COLO668 (cell line): ENCODE results near the gene TMEM214.
"Not testable (repeated sequence)": the region's sequence is repeated elsewhere in the genome, so short reads cannot be mapped to it uniquely, and the experiment has no call there.

ENCODE experiments used
- DNase-seq: peaks from one replicate; lab custom pipeline; 2025; ENCODE audit not compliant: unreplicated experiment; lab: John Stamatoyannopoulos, UW

The TMEM214 gene

GRCh38 chr2:27069436-27069835 lies 36.7 kb downstream of the TMEM214 start:
- DNase-seq = no peak

DNA sequence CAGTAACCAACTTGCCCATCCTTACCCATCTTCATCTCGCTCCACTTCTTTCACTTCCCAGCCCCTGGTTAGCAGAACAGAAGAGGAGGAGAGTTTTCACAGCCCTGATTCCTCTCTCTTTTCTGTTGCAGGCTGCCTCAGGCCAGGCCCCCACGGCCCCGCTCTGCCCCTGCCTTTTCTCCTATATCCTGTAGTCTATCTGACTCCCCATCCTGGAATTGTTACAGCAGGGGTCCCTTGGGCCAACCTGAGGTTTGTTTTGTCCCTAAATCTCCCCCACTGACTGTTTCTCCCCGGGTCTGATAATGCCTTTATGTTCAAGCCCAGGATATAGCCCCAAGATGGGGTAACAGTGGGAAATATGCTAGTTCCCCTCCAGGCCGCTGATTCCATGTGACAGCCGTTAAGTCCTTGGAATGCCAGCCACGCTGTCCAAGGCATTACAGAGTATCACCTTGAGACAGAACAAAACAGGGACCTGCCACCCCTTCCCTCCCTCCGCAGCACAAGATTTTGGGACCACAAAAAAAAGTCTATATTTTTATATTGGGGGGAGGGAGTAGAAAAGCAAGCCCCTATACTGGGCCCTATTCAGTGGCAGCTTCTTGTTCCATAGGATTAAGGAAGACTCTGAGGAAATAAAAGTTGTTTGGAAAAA lies 37.3 kb downstream of the TMEM214 start:
- DNase-seq = no peak

- no peak for DNase-seq
Measured at GRCh38 chr2:27070653-27071276, 38.0 kb downstream of the TMEM214 start.

- DNase-seq = peak; percentile 96
Measured at GRCh38 chr2:27071277-27071989, 38.7 kb downstream of the TMEM214 start, which contains the start of gene OST4. TSS of gene OST4 (minus strand) at chr2:27071654.

DNA sequence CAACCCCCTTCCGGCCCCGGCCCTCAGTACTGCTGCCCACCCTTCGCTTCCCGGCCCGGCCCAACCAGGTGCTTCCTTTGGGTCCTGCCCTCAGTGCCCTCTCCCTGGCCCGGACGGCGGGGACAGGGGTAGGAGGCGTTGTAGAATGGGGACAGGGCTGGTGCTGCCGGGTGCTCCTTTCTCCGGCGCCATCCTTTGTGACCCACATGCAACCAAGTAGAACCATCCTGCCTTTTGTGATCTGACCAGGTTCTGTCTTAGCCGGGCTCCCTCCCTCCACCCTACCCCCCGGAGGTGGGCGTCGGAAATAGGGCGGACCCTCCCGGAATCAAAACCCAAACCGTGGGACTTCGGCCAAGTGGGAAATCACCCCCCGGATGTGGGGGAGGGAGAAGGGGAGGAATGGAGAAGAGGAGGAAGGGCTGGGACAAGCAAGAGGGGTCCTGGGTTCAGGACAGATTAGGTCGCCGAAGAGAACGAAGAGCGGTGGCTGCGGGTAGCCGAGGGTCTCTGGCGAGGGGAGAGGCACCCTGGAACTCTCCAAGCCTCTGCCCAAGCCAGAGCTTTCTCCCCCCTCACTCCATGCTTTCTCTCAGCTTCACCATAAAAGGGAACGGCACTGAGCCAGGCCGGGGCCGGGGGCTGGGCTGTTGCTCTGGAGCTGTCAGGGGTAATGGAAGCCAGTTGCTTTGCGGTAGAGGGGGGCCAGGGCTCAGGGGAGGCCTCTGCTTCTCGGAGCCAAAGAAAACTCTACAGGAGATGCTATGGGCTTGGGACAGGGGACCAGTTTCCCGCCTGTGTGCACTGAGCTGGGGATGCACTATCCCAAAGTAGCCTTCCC lies 39.4 kb downstream of the TMEM214 start:
- DNase-seq = no peak

GRCh38 chr2:27072920-27073319 lies 40.2 kb downstream of the TMEM214 start:
- DNase-seq = no peak

- DNase-seq = no peak
Measured at GRCh38 chr2:27073782-27074181, 41.0 kb downstream of the TMEM214 start.

DNA sequence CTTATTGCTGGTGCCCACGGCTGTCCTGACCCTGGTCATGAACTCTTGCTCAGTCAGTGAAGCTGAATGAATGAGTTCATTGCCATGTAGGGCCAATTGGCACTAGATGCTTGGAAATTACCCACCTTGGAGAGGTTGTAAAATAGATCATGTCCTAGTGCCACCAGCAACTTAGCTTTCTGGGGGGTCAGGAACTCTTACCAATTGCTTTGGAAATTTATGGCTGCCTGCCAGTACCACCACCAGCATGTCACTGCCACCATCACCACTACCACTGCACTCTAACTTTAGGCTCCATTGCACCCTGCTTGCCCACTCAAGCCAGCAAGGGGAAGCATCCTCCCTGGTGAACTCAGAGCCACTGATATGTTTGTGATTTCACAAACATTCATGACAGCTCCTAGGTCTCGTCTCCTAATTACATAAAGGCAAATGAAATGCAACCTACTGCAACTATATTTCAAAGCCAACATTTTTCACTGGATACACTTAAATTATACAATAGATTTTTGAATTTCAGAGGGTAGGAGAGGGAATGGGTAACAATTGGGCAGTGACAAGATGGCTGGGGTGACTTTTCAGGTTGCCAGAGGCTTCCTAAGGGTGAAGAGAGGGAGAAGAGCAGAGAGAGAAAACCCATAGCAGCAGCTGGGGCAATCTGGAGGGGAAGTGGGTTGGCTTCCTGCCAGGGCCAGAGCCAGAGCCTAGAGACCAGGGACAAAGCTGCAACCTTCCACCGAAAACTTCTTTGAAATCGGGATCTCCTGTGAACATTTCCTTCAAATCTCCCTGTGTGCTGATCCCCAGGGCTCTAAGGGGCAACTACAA lies 42.2 kb downstream of the TMEM214 start:
- peak; percentile 66 for DNase-seq

GRCh38 chr2:27075566-27075871 lies 42.8 kb downstream of the TMEM214 start:
- not testable (repeated sequence) for DNase-seq

- DNase-seq = no peak
Measured at GRCh38 chr2:27076323-27076722, 43.6 kb downstream of the TMEM214 start.

GRCh38 chr2:27077231-27077630 lies 44.5 kb downstream of the TMEM214 start:
- DNase-seq = no peak

DNA sequence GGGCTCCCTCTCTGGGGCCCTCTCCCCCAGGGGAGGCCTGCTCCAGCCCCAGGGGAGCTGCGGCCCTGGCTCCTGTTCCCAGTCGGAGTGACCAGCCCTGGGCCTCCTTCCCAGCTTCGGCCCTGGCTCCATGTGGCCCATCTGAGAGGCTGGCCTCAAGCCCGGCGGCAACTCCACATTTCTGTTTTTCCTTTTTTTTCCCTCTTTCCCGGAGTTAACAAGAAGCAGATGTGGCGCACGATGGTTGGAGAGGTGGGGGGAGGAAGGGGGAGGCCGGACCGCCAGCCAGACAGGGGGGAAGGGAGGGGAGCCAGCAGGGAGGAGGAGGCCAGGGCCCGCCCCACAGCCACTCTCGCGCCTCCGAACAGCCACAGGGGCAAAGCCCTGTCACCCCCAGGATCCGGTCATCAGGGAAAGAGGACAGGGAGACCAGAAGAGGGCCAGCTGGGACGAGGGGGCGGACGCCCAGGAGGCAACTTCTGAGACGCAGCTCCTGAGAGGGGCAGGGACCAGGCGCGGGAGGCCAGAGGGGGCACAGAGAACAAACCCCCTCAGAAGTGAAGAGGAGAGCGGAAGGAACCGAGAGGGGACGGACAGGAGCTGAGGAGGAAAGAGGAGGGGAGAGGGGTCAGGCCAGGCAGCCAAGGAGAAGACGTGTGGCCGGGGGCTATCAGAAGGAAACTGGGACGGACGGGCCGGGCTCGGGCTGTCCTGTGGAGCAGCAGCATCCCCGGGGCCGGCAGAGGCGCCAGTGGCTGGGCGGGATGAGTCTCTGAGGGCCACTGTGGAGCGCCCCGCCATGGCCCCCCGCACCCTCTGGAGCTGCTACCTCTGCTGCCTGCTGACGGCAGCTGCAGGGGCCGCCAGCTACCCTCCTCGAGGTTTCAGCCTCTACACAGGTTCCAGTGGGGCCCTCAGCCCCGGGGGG lies 45.8 kb downstream of the TMEM214 start, which contains the start of gene EMILIN1:
Gene EMILIN1, plus strand, starts transcription at position 349 of the 928 bp plus-strand sequence. Its CDS starts 451 bp downstream, at position 800.
- DNase-seq = no peak

DNA sequence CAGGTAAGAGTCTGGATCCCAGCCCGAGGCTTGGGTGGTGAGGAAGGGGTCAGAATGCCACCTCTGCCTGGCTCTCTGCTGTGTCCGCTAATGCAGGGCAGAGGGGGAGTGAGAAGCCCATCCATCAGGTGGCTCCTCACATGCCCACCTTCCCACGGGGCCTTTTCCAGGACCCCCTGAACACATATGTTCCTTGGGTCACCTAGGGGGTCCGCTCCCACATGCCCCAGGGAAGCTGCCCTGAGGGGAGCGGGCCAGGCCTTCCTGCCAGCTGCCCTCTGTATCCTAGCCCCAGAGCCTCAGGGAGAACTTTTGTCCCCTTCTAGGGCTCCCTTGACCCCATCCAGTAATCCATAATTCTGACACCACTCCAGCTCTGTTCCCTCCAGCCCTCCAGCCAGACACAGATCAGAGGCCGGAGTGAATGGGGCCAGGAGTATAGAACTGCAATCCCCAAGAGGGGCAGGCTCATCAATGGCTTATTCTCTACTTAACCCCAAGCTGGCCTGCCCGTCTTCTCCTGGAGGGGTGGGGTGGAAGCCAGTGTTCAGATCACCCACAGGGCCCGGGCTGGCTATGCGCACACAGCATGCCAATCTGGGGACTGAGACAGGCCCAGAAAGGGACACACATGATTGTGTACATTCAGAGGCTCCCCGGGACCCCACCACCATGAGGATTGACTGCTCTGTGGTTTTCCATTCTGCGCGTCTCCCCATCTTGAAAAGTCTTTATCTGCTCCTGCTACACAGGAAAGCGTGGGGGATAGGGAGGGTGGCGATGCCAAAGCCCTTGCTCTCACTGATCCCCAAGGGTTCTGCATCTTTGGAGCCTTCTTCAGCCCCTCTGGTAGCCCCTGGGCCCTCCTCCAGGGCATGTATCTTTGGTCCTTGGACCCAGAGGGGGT lies 46.7 kb downstream of the TMEM214 start:
- no peak for DNase-seq

GRCh38 chr2:27080140-27080469 lies 47.3 kb downstream of the TMEM214 start:
- no peak for DNase-seq

- DNase-seq = no peak
Measured at GRCh38 chr2:27080603-27080936, 47.8 kb downstream of the TMEM214 start.

GRCh38 chr2:27081984-27082772 lies 49.4 kb downstream of the TMEM214 start:
- no peak for DNase-seq

DNA sequence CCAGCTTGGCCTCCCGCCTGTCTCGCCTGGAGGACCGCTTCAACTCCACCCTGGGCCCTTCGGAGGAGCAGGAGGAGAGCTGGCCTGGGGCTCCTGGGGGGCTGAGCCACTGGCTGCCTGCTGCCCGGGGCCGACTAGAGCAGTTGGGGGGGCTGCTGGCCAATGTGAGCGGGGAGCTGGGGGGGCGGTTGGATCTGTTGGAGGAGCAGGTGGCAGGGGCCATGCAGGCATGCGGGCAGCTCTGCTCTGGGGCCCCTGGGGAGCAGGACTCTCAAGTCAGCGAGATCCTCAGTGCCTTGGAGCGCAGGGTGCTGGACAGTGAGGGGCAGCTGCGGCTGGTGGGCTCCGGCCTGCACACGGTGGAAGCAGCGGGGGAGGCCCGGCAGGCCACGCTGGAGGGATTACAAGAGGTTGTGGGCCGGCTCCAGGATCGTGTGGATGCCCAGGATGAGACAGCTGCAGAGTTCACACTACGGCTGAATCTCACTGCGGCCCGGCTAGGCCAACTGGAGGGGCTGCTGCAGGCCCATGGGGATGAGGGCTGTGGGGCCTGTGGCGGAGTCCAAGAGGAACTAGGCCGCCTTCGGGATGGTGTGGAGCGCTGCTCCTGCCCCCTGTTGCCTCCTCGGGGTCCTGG lies 50.1 kb downstream of the TMEM214 start:
- no peak for DNase-seq
